Measurements from ENCODE around the gene IGFL1.
"Not testable (repeated sequence)": the region's sequence is repeated elsewhere in the genome, so short reads cannot be mapped to it uniquely, and the experiment has no call there.

The IGFL1 gene

GRCh38 chr19:46269101-46269500 lies 39.6 kb downstream of the IGFL1 start:
- in situ Hi-C loops (cut with HindIII; ENCODE audit: low sequenced_read_pairs), result no loop called here
- no peak for DNase-seq (ENCODE audit: low read depth)
- TF ChIP-seq CTCF (IDR thresholded peaks at IDR 0.05; ENCODE audit: low read depth, low read length, missing control alignments), result no peak
- H3K4me3 ChIP-seq (ENCODE audit: low read depth, low read length), result no peak overlapping the region

GRCh38 chr19:46270521-46271256 lies 41.1 kb downstream of the IGFL1 start:
- in situ Hi-C loops (cut with HindIII; ENCODE audit: low sequenced_read_pairs), result no loop called here
- no peak for TF ChIP-seq CTCF (IDR thresholded peaks at IDR 0.05; ENCODE audit: low read depth, low read length, missing control alignments)
- DNase-seq (ENCODE audit: low read depth), result no peak
- H3K4me3 ChIP-seq (ENCODE audit: low read depth, low read length), result no peak overlapping the region

GRCh38 chr19:46271481-46272197 lies 42.1 kb downstream of the IGFL1 start:
- H3K4me3 ChIP-seq (ENCODE audit: low read depth, low read length), result no peak overlapping the region
- in situ Hi-C loops (cut with HindIII; ENCODE audit: low sequenced_read_pairs), result no loop called here

GRCh38 chr19:46273931-46274330 lies 44.4 kb downstream of the IGFL1 start:
- H3K4me3 ChIP-seq (ENCODE audit: low read depth, low read length); in situ Hi-C loops (cut with HindIII; ENCODE audit: low sequenced_read_pairs); DNase-seq (ENCODE audit: low read depth): not testable (repeated sequence)

More at GRCh38 chr19:46271481-46272197, 42.1 kb downstream of the IGFL1 start:
- no peak for TF ChIP-seq CTCF (IDR thresholded peaks at IDR 0.05; ENCODE audit: low read depth, low read length, missing control alignments)
- peak; percentile 95 for DNase-seq (ENCODE audit: low read depth)

GRCh38 chr19:46279177-46279576 lies 49.6 kb downstream of the IGFL1 start:
- in situ Hi-C loops (cut with HindIII; ENCODE audit: low sequenced_read_pairs), result no loop called here
- no peak overlapping the region for H3K4me3 ChIP-seq (ENCODE audit: low read depth, low read length)
- TF ChIP-seq CTCF (IDR thresholded peaks at IDR 0.05; ENCODE audit: low read depth, low read length, missing control alignments), result no peak
- no peak for DNase-seq (ENCODE audit: low read depth)

Measured in astrocyte of the cerebellum (primary cell).